Astrocyte of the cerebellum (primary cell): ENCODE data around the gene EIPR1.

Experiments
- DNase-seq: peaks from one replicate; pipeline ENCODE4 v3.0.0-alpha.2; 2011; ENCODE audit warnings: low read depth
- H3K4me3 ChIP-seq: 2 replicates; pipeline ENCODE4 v1.5.1; 2011; ENCODE audit warnings: mild to moderate bottlenecking, low read depth, low read length, moderate library complexity
- in situ Hi-C: cut with HindIII; loops from 2 replicates; pipeline ENCODE4 v1.10.0; 2017; ENCODE audit warnings: low sequenced_read_pairs
- TF ChIP-seq, protein P1 (sequence below): IDR thresholded peaks from 2 replicates; pipeline ENCODE4 v1.5.1; 2012; ENCODE audit warnings: low read length, low read depth, moderate library complexity, mild to moderate bottlenecking; ENCODE audit errors: missing control alignments

Gene EIPR1

DNA sequence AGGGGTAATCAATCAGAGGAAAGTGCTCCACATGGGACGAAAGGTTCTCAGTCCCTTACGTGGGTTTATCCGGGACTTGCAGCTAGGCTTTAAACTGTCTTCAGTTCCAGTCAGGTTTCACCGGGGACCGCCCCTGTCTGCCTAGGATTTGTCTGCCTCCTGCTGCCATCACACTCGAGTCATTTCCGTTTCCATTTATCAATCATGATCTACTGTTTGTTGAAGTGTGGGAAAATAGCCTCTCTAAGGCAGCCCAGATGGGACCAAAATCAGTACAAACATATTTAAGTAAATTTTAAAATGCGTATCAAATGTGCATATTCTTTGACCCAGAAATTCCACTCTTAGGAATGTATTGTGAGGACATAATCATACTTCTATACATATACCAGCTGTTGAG is 12.4 kb upstream of the EIPR1 start:
- no peak for DNase-seq
- TF ChIP-seq, protein P1, sequence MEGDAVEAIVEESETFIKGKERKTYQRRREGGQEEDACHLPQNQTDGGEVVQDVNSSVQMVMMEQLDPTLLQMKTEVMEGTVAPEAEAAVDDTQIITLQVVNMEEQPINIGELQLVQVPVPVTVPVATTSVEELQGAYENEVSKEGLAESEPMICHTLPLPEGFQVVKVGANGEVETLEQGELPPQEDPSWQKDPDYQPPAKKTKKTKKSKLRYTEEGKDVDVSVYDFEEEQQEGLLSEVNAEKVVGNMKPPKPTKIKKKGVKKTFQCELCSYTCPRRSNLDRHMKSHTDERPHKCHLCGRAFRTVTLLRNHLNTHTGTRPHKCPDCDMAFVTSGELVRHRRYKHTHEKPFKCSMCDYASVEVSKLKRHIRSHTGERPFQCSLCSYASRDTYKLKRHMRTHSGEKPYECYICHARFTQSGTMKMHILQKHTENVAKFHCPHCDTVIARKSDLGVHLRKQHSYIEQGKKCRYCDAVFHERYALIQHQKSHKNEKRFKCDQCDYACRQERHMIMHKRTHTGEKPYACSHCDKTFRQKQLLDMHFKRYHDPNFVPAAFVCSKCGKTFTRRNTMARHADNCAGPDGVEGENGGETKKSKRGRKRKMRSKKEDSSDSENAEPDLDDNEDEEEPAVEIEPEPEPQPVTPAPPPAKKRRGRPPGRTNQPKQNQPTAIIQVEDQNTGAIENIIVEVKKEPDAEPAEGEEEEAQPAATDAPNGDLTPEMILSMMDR: no peak
- in situ Hi-C loops: no loop called here
- no peak overlapping the region for H3K4me3 ChIP-seq

DNA sequence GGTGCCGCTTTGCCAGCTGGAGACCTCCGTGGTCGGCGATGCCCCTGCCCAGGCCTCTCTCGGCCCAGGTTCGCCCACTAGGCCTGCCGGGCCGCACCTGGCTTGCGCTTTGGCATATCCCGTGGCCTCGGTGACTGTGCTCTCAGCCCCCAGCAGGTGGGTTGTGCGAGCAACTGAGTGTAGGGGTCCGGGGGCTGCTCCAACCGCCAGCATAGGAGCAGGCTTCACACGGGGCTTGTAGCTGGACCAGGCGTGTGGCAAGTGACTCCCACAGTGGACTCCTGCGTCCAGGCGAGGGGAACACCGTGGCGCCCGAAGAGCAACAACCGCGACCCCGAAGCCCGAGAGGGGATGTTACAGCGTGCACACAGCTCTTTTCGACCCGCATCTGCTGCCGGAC is 11.6 kb upstream of the EIPR1 start:
- H3K4me3 ChIP-seq: no peak overlapping the region
- DNase-seq: no peak
- TF ChIP-seq, protein P1: no peak
- in situ Hi-C loops: no loop called here

DNA sequence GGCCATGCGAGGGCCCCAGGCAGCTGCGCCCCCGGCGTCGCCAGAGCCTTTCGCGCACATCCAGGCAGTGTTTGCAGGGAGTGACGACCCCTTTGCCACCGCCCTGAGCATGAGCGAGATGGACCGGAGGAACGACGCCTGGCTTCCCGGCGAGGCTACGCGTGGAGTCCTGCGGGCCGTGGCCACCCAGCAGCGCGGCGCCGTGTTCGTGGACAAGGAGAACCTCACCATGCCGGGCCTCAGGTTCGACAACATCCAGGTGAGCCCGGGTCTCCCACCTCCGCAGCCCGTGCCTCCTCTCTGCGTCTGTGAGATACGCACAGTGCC is 10.8 kb upstream of the EIPR1 start:
- no peak for DNase-seq
- TF ChIP-seq, protein P1: no peak
- in situ Hi-C loops: no loop called here
- H3K4me3 ChIP-seq: no peak overlapping the region

DNA sequence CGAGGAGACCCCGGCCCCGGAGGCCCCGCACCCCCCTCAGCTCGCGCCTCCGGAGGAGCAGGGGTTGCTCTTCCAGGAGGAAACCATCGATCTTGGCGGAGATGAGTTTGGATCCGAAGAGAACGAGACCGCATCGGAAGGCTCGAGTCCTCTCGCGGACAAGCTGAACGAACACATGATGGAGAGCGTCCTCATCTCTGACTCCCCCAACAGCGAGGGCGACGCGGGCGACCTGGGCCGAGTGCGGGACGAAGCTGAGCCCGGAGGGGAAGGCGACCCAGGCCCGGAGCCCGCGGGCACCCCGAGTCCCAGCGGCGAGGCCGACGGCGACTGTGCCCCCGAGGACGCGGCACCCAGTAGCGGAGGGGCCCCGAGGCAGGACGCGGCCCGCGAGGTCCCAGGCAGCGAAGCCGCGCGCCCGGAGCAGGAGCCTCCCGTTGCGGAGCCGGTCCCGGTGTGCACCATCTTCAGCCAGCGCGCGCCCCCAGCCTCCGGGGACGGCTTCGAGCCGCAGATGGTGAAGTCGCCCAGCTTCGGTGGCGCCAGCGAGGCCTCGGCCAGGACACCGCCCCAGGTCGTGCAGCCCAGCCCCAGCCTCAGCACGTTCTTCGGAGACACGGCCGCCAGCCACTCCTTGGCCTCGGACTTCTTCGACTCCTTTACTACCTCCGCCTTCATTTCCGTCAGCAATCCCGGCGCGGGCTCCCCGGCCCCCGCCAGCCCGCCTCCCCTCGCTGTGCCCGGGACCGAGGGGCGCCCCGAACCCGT is 10.2 kb upstream of the EIPR1 start:
- no peak overlapping the region for H3K4me3 ChIP-seq
- TF ChIP-seq, protein P1: no peak
- no peak for DNase-seq
- in situ Hi-C loops: no loop called here

DNA sequence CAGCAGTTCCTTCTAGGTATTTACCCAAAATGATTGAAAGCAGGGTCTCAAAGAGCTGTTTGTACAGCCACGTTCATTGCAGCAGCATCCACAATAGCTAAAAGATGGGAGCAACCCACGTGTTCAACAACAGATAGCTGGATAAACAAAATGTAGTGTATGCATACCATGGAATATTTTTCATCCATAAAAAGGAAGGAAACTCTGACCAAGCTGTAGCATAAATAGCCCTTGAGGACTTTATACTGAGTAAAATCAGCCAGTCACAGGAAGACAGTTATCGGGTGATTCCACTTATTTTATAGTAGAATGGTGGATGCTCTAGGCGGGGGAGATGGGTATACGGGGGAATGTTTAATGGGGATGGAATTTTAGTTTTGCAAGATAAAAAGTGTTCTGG is 9.4 kb upstream of the EIPR1 start:
- in situ Hi-C loops: no loop called here
- TF ChIP-seq, protein P1: no peak
- H3K4me3 ChIP-seq: no peak overlapping the region
- DNase-seq: no peak

DNA sequence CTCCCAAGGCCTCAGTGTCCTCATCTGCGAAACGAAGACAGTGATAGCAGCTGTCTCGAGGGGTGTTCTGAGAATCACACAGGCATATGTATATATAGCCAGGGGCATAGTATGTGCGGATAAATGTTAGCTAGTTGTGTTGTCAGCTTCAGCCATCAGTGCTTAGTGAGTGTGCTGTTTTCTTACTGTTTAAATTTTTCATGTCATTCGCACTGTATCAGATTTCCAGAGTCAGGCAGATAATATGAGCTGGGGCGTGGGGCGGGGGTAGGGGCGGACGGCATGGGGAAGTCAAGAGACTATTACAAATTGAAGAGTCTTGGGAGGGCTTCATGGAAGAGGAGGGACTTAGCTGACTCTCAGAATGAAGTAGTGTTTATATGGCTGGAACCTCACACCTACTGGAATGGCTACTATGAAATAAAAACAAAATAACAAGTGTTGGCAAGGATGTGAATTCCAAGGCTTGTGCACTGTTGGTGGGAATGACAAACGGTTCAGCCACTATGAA is 8.9 kb upstream of the EIPR1 start:
- in situ Hi-C loops: no loop called here
- TF ChIP-seq, protein P1: no peak
- no peak overlapping the region for H3K4me3 ChIP-seq
- DNase-seq: no peak
